Testis (tissue), 3 donors: ENCODE results near the gene CHRD. TPM values are rescaled to one million over a fixed set of nuclear protein-coding genes. Genes with fewer than 3 reads are reported as not detected.

Experiments
- DNase-seq: peaks from one replicate; pipeline ENCODE4 v3.0.0-alpha.2; 2019
- H3K27ac ChIP-seq, 2 donors: fragments of 200-600 bp; sonication (generic); one replicate each; pipeline ENCODE4 v1.5.1; 2019
- H3K27me3 ChIP-seq: fragments of 200-600 bp; sonication (generic); one replicate; pipeline ENCODE4 v1.5.1; 2019
- H3K36me3 ChIP-seq: fragments of 200-600 bp; sonication (generic); one replicate; pipeline ENCODE4 v1.5.1; 2017; ENCODE audit warnings: low read depth; ENCODE audit errors: missing control alignments
- H3K4me1 ChIP-seq: fragments of 200-600 bp; sonication (generic); one replicate; pipeline ENCODE4 v1.5.1; 2019
- H3K4me3 ChIP-seq, 2 donors: fragments of 200-600 bp; sonication (generic); one replicate each; pipeline ENCODE4 v1.5.1; 2017 to 2019
- H3K9me3 ChIP-seq: fragments of 200-600 bp; sonication (generic); one replicate; pipeline ENCODE4 v1.5.1; 2017
- CTCF ChIP-seq, 3 experiments: fragments of 450-650 bp in 2 of 3; fragments of 200-600 bp in 1 of 3; sonication (generic) in 1 of 3; IDR thresholded peaks; one replicate each; pipeline ENCODE4 v1.5.1; 2016 to 2019; ENCODE audit warnings: antibody characterized with exemption in 3 of 3, mild to moderate bottlenecking in 2 of 3, moderate library complexity in 1 of 3
- POLR2A ChIP-seq: fragments of 450-650 bp; IDR thresholded peaks from one replicate; pipeline ENCODE4 v1.6.1; 2017; ENCODE audit warnings: antibody characterized with exemption, mild to moderate bottlenecking, moderate library complexity
- WGBS, 2 donors: methylation state at CpG; one replicate each; pipeline ENCODE4 v1.1.5; 2018; 5-methylcytosine and 5-hydroxymethylcytosine counted together
- intact Hi-C: fragments of 100-400 bp; cut with DNase I; formaldehyde crosslinking; loops from one replicate; pipeline ENCODE4 v1.15.1; 2023; ENCODE audit warnings: low total_unique reads
- polyA plus RNA-seq: library from polyadenylated mRNA; stranded (reverse); fragments of 350-450 nt; fragmentation: Illumina TruSeq; extraction: RNeasy Lipid Tissue Mini Kit (QIAGEN cat#74804); gene quantifications from one replicate; pipeline ENCODE4 v1.2.3, GENCODE V29; 2014; ENCODE audit warnings: low read depth, low replicate concordance; ENCODE audit not compliant: insufficient read depth
- total RNA-seq, 2 donors: library from RNA; depleted of rRNA; stranded (reverse); fragments of >200 nt; gene quantifications; one replicate each; pipeline ENCODE4 v1.2.3, GENCODE V29; 2016

CHRD gene
- total and polyA plus RNA-seq, 3 donors from 2014 or later: 3.5 to 4.3 (median 4.3) TPM

GRCh38 chr3:184350618-184351017, 29.2 kb upstream of the CHRD start:
- intact Hi-C loops: no loop called here
- TF ChIP-seq POLR2A (no peak), CTCF (IDR thresholded peaks at IDR 0.05) (no peak)
- DNase-seq: no peak
- H3K4me1 ChIP-seq: peaks cover 62% of the 10 kb centered on the region
- H3K9me3 ChIP-seq: no peaks in the 10 kb centered on the region
- no peaks in the 10 kb centered on the region for H3K36me3 ChIP-seq
- WGBS, 2 donors: 65 to 82% methylated on average over 6 of the region's 6 CpGs
- peak overlapping the region; percentile 55 to 62 for H3K27ac ChIP-seq
- H3K27me3 ChIP-seq: no peaks in the 10 kb centered on the region
- H3K4me3 ChIP-seq: no peak overlapping the region

- TF ChIP-seq POLR2A: no peak
- TF ChIP-seq CTCF (IDR thresholded peaks at IDR 0.05): no peak
- intact Hi-C loops: no loop called here
- peak; percentile 79 for DNase-seq
- H3K9me3 ChIP-seq: no peaks in the 10 kb centered on the region
- no peaks in the 10 kb centered on the region for H3K36me3 ChIP-seq
- 41 to 44% methylated on average over 8 to 9 of the region's 9 CpGs for WGBS, 2 donors
- H3K4me1 ChIP-seq: peaks cover 65% of the 10 kb centered on the region
- no peaks in the 10 kb centered on the region for H3K27me3 ChIP-seq
- peak overlapping the region in 1 of 2 donors; percentile 56 for H3K27ac ChIP-seq
- H3K4me3 ChIP-seq: no peak overlapping the region
These were observed 28.2 kb upstream of the CHRD start for GRCh38 chr3:184351511-184352148.

- H3K27me3 ChIP-seq: no peaks in the 10 kb centered on the region
- H3K4me3 ChIP-seq: no peak overlapping the region
- TF ChIP-seq POLR2A (no peak), CTCF (IDR thresholded peaks at IDR 0.05) (no peak)
- 77 to 81% methylated on average over 15 of the region's 15 CpGs for WGBS, 2 donors
- no peaks in the 10 kb centered on the region for H3K9me3 ChIP-seq
- intact Hi-C loops: no loop called here
- peak overlapping the region in 1 of 2 donors; percentile 56 for H3K27ac ChIP-seq
- DNase-seq: no peak
- no peaks in the 10 kb centered on the region for H3K36me3 ChIP-seq
- peaks cover 67% of the 10 kb centered on the region for H3K4me1 ChIP-seq
These were observed 27.6 kb upstream of the CHRD start for GRCh38 chr3:184352149-184352785.

DNA sequence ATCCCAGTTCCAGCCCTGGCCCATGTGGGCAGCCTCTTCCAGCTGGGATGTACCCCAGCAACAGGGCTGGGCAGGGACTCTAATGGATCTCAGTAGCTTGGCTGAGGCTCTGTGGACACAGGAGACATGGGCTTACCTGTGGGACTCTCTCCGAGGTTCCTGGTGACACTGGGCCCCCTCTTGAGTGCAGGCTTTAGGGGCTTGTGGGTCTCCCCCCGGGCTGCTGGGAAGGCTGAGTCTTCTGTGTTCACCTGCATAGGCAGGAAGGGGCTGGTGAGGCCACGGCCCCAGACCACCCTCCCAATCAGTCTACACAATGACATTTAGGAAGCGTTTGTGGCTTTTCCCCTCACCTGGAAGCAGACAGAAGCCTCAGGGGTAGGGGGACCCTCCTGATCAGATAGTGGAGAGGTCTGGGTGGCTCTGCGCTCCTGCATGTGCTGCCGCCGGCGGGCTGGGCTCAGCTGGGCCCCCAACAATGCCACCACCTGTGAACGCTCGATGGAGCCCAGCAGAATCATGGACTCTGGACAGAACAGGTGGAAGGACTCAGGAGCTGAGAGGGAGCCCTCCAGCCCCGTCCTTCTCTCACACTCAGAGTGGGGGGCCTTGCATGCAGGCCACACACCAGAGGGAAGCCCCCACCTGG, 26.8 kb upstream of the CHRD start:
- DNase-seq: no peak

More for the DNA sequence above, 26.8 kb upstream of the CHRD start:
- intact Hi-C loops: no loop called here
- Histone ChIP-seq H3K4me3 (no peak overlapping the region), H3K27ac (peak overlapping the region in 1 of 2 donors; percentile 56), H3K27me3 (no peaks in the 10 kb centered on the region), H3K4me1 (peaks cover 66% of the 10 kb centered on the region), H3K36me3 (no peaks in the 10 kb centered on the region), H3K9me3 (no peaks in the 10 kb centered on the region)
- no peak for TF ChIP-seq POLR2A
- TF ChIP-seq CTCF (IDR thresholded peaks at IDR 0.05): no peak
- WGBS, 2 donors: 86 to 93% methylated on average over 8 of the region's 11 CpGs
